GM18861 (cell line): ENCODE results near the gene CDH23.

ENCODE experiments used
- ATAC-seq: cut with Tn5 transposase; IDR thresholded peaks from one replicate; pipeline ENCODE4 v1.9.1; 2021; ENCODE audit not compliant: unreplicated experiment

Gene CDH23

GRCh38 chr10:71554671-71555070, 158.0 kb downstream of the CDH23 start:
- no peak for ATAC-seq

- no peak for ATAC-seq
These were observed 158.5 kb downstream of the CDH23 start for GRCh38 chr10:71555087-71555723.

GRCh38 chr10:71555724-71556119, 159.0 kb downstream of the CDH23 start:
- ATAC-seq: no peak

GRCh38 chr10:71558991-71559390, 162.3 kb downstream of the CDH23 start:
- no peak for ATAC-seq

GRCh38 chr10:71561003-71561574, 164.4 kb downstream of the CDH23 start:
- no peak for ATAC-seq

- ATAC-seq: no peak
These were observed 165.5 kb downstream of the CDH23 start for GRCh38 chr10:71562181-71562580.

GRCh38 chr10:71562904-71563303, 166.2 kb downstream of the CDH23 start:
- no peak for ATAC-seq

- ATAC-seq: no peak
These were observed 167.6 kb downstream of the CDH23 start for GRCh38 chr10:71564194-71564820.

- no peak for ATAC-seq
These were observed 168.7 kb downstream of the CDH23 start for GRCh38 chr10:71565284-71566000.

- ATAC-seq: no peak
These were observed 170.3 kb downstream of the CDH23 start for GRCh38 chr10:71567006-71567405.

GRCh38 chr10:71568896-71569492, 172.3 kb downstream of the CDH23 start:
- no peak for ATAC-seq

GRCh38 chr10:71569775-71570588, 173.3 kb downstream of the CDH23 start:
- ATAC-seq: no peak

GRCh38 chr10:71571460-71572175, 174.9 kb downstream of the CDH23 start:
- no peak for ATAC-seq

GRCh38 chr10:71572962-71573361, 176.2 kb downstream of the CDH23 start:
- ATAC-seq: no peak

GRCh38 chr10:71573562-71574518, 177.1 kb downstream of the CDH23 start:
- ATAC-seq: no peak

- ATAC-seq: no peak
These were observed 178.7 kb downstream of the CDH23 start for GRCh38 chr10:71575451-71575850.

GRCh38 chr10:71575934-71576801, 179.4 kb downstream of the CDH23 start:
- ATAC-seq: no peak

GRCh38 chr10:71576842-71577241, 180.1 kb downstream of the CDH23 start:
- no peak for ATAC-seq
